ENCODE data around the gene USP6.

DNA sequence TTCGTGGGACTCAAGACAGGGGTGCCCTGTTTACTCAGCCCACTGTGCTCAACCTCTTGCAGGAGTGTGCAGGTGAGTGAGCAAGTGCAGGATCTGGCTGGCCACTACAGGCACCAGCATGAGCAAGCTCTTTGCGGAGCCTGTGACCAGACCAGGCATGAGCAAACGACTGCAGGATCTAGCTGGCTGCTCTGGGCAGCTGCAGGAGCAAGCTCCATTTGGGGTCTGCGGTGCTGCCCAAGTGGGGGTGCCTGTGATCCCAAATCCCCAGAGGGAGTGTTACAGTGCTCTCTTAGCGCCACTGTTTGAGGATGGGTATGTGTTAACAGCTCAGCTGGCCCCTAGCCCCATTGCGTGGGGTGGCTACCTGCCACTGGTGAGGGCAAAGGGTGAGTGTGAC is 2.4 kb downstream of the USP6 start:
- TF ChIP-seq CTCF (IDR thresholded peaks at IDR 0.05): no peak
- TF ChIP-seq POLR2A (IDR thresholded peaks at IDR 0.05): no peak
- no peak for TF ChIP-seq EP300 (IDR thresholded peaks at IDR 0.05)

Measured in tibial nerve (tissue), 4 donors.